Cardiac fibroblast (primary cell): Measurements from ENCODE around the gene DDAH2.

Experiments used
- DNase-seq, 2 donors: peaks; one replicate each; pipeline versions ENCODE4 v3.0.0 to v3.0.0-alpha.2; 2010; ENCODE audit warnings: low read depth in 2 of 2
- H3K4me3 ChIP-seq, 2 donors: replicated peaks in 1 of 2; 1 replicate in 1 of 2; 2 replicates in 1 of 2; pipeline ENCODE4 v1.5.1; 2011; ENCODE audit warnings: low read depth in 2 of 2, low read length in 2 of 2, mild to moderate bottlenecking in 2 of 2, moderate library complexity in 1 of 2
- CTCF ChIP-seq: IDR thresholded peaks from one replicate; pipeline ENCODE4 v1.5.1; 2011; ENCODE audit warnings: low read depth, mild to moderate bottlenecking, low read length, inconsistent platforms

Gene DDAH2

GRCh38 chr6:31693535-31693934 is 35.6 kb downstream of the DDAH2 start:
- TF ChIP-seq CTCF = no peak
- no peak for DNase-seq
- H3K4me3 ChIP-seq = no peak overlapping the region

- DNase-seq = no peak
- no peak overlapping the region for H3K4me3 ChIP-seq
- TF ChIP-seq CTCF = no peak
Measured at GRCh38 chr6:31692886-31693285, 36.2 kb downstream of the DDAH2 start.

- DNase-seq = no peak
- TF ChIP-seq CTCF = no peak
Measured at GRCh38 chr6:31692353-31692752, 36.7 kb downstream of the DDAH2 start.

GRCh38 chr6:31691564-31692108 is 37.5 kb downstream of the DDAH2 start:
- TF ChIP-seq CTCF = no peak
- no peak for DNase-seq
- no peak overlapping the region for H3K4me3 ChIP-seq

More at GRCh38 chr6:31692353-31692752, 36.7 kb downstream of the DDAH2 start:
- H3K4me3 ChIP-seq = no peak overlapping the region

GRCh38 chr6:31691078-31691463 is 38.0 kb downstream of the DDAH2 start:
- DNase-seq = no peak
- no peak overlapping the region for H3K4me3 ChIP-seq
- no peak for TF ChIP-seq CTCF

- no peak for TF ChIP-seq CTCF
- no peak for DNase-seq
- H3K4me3 ChIP-seq = no peak overlapping the region
Measured at GRCh38 chr6:31690231-31691077, 38.6 kb downstream of the DDAH2 start.
